Measurements from ENCODE around the gene NAT9.

The NAT9 gene

GRCh38 chr17:74743755-74744154 is 32.4 kb downstream of the NAT9 start:
- no peak for DNase-seq (ENCODE audit: insufficient read length, low spot score)

GRCh38 chr17:74742978-74743545 is 33.1 kb downstream of the NAT9 start:
- TF ChIP-seq POLR2A (IDR thresholded peaks at IDR 0.05; ENCODE audit: low read depth, low read length) (no peak), POU2F2 (IDR thresholded peaks at IDR 0.05; ENCODE audit: low read depth, low read length) (no peak), POLR2AphosphoS5 (IDR thresholded peaks at IDR 0.05; ENCODE audit: low read depth, low read length) (no peak), TAF1 (IDR thresholded peaks at IDR 0.05; ENCODE audit: low read depth, low read length) (no peak), SPI1 (IDR thresholded peaks at IDR 0.05; ENCODE audit: low read depth, low read length) (no peak), PAX5 (IDR thresholded peaks at IDR 0.05; ENCODE audit: insufficient read depth, low read length, severe bottlenecking) (no peak)
- FAIRE-seq, result peak; percentile 35
- no peak for DNase-seq (ENCODE audit: insufficient read length, low spot score)

More at GRCh38 chr17:74743755-74744154, 32.4 kb downstream of the NAT9 start:
- FAIRE-seq, result no peak
- TF ChIP-seq POLR2A (IDR thresholded peaks at IDR 0.05; ENCODE audit: low read depth, low read length), result no peak
- no peak for TF ChIP-seq TAF1 (IDR thresholded peaks at IDR 0.05; ENCODE audit: low read depth, low read length)
- TF ChIP-seq PAX5 (IDR thresholded peaks at IDR 0.05; ENCODE audit: insufficient read depth, low read length, severe bottlenecking), result no peak
- TF ChIP-seq SPI1 (IDR thresholded peaks at IDR 0.05; ENCODE audit: low read depth, low read length), result no peak
- no peak for TF ChIP-seq POLR2AphosphoS5 (IDR thresholded peaks at IDR 0.05; ENCODE audit: low read depth, low read length)
- TF ChIP-seq POU2F2 (IDR thresholded peaks at IDR 0.05; ENCODE audit: low read depth, low read length), result no peak

- TF ChIP-seq POLR2AphosphoS5 (IDR thresholded peaks at IDR 0.05; ENCODE audit: low read depth, low read length) (no peak), POU2F2 (IDR thresholded peaks at IDR 0.05; ENCODE audit: low read depth, low read length) (no peak), PAX5 (IDR thresholded peaks at IDR 0.05; ENCODE audit: insufficient read depth, low read length, severe bottlenecking) (no peak), POLR2A (IDR thresholded peaks at IDR 0.05; ENCODE audit: low read depth, low read length) (no peak), TAF1 (IDR thresholded peaks at IDR 0.05; ENCODE audit: low read depth, low read length) (no peak), SPI1 (IDR thresholded peaks at IDR 0.05; ENCODE audit: low read depth, low read length) (no peak)
- DNase-seq (ENCODE audit: insufficient read length, low spot score), result no peak
- FAIRE-seq, result peak; percentile 93
These were observed 34.0 kb downstream of the NAT9 start for GRCh38 chr17:74742153-74742515.

GRCh38 chr17:74740641-74741387 is 35.3 kb downstream of the NAT9 start:
- TF ChIP-seq POLR2AphosphoS5 (IDR thresholded peaks at IDR 0.05; ENCODE audit: low read depth, low read length), result no peak
- no peak for TF ChIP-seq POU2F2 (IDR thresholded peaks at IDR 0.05; ENCODE audit: low read depth, low read length)
- TF ChIP-seq POLR2A (IDR thresholded peaks at IDR 0.05; ENCODE audit: low read depth, low read length), result no peak
- TF ChIP-seq PAX5 (IDR thresholded peaks at IDR 0.05; ENCODE audit: insufficient read depth, low read length, severe bottlenecking), result no peak
- TF ChIP-seq SPI1 (IDR thresholded peaks at IDR 0.05; ENCODE audit: low read depth, low read length), result no peak
- TF ChIP-seq TAF1 (IDR thresholded peaks at IDR 0.05; ENCODE audit: low read depth, low read length), result no peak
- FAIRE-seq, result no peak
- DNase-seq (ENCODE audit: insufficient read length, low spot score), result no peak

GRCh38 chr17:74740173-74740572 is 36.0 kb downstream of the NAT9 start:
- FAIRE-seq (no peak), DNase-seq (ENCODE audit: insufficient read length, low spot score) (no peak)
- TF ChIP-seq SPI1 (IDR thresholded peaks at IDR 0.05; ENCODE audit: low read depth, low read length) (no peak), POU2F2 (IDR thresholded peaks at IDR 0.05; ENCODE audit: low read depth, low read length) (no peak), POLR2AphosphoS5 (IDR thresholded peaks at IDR 0.05; ENCODE audit: low read depth, low read length) (no peak), TAF1 (IDR thresholded peaks at IDR 0.05; ENCODE audit: low read depth, low read length) (no peak), PAX5 (IDR thresholded peaks at IDR 0.05; ENCODE audit: insufficient read depth, low read length, severe bottlenecking) (no peak), POLR2A (IDR thresholded peaks at IDR 0.05; ENCODE audit: low read depth, low read length) (no peak)

- DNase-seq (ENCODE audit: insufficient read length, low spot score), result no peak
- TF ChIP-seq TAF1 (IDR thresholded peaks at IDR 0.05; ENCODE audit: low read depth, low read length) (no peak), POU2F2 (IDR thresholded peaks at IDR 0.05; ENCODE audit: low read depth, low read length) (no peak), PAX5 (IDR thresholded peaks at IDR 0.05; ENCODE audit: insufficient read depth, low read length, severe bottlenecking) (no peak), SPI1 (IDR thresholded peaks at IDR 0.05; ENCODE audit: low read depth, low read length) (no peak), POLR2A (IDR thresholded peaks at IDR 0.05; ENCODE audit: low read depth, low read length) (no peak)
- FAIRE-seq, result no peak
These were observed 36.8 kb downstream of the NAT9 start for GRCh38 chr17:74739227-74739831.

GRCh38 chr17:74738051-74738996 is 37.8 kb downstream of the NAT9 start:
- DNase-seq (ENCODE audit: insufficient read length, low spot score) (no peak), FAIRE-seq (peak; percentile 94)
- TF ChIP-seq POLR2AphosphoS5 (IDR thresholded peaks at IDR 0.05; ENCODE audit: low read depth, low read length) (no peak), POU2F2 (IDR thresholded peaks at IDR 0.05; ENCODE audit: low read depth, low read length) (peak; percentile 47; the same call in 1 of the 2 replicates), TAF1 (IDR thresholded peaks at IDR 0.05; ENCODE audit: low read depth, low read length) (peak; percentile 60; the same call in 1 of the 2 replicates), POLR2A (IDR thresholded peaks at IDR 0.05; ENCODE audit: low read depth, low read length) (peak; percentile 48; the same call in 1 of the 2 replicates), PAX5 (IDR thresholded peaks at IDR 0.05; ENCODE audit: insufficient read depth, low read length, severe bottlenecking) (no peak), SPI1 (IDR thresholded peaks at IDR 0.05; ENCODE audit: low read depth, low read length) (no peak)

- TF ChIP-seq POLR2AphosphoS5 (IDR thresholded peaks at IDR 0.05; ENCODE audit: low read depth, low read length), result no peak
- no peak for TF ChIP-seq TAF1 (IDR thresholded peaks at IDR 0.05; ENCODE audit: low read depth, low read length)
- peak; percentile 73 for FAIRE-seq
- no peak for DNase-seq (ENCODE audit: insufficient read length, low spot score)
These were observed 38.7 kb downstream of the NAT9 start for GRCh38 chr17:74737299-74738050.

All from GM12891 (cell line).